Natural killer cell (primary cell): ENCODE measurements around the gene RASL10A. TPM values are rescaled to one million over a fixed set of nuclear protein-coding genes. Genes with fewer than 3 reads are reported as not detected.

Experiments
- ATAC-seq, 3 donors: fragments of 150-1000 bp in 2 of 3; fragments of 200-7000 bp in 1 of 3; cut with Tn5 transposase; 1 replicate in 1 of 3; 2 replicates in 2 of 3; pipeline ENCODE4 v1.10.0; 2021; ENCODE audit warnings: mild to moderate bottlenecking in 2 of 3, moderate library complexity in 2 of 3
- DNase-seq, 2 donors: peaks; one replicate each; pipeline versions ENCODE4 v3.0.0 to v3.0.0-alpha.2; 2013 to 2021; ENCODE audit warnings: mixed read lengths in 1 of 2
- H3K27ac ChIP-seq: one replicate; pipeline ENCODE4 v1.5.1; 2013; ENCODE audit warnings: mild to moderate bottlenecking, low read length
- H3K27me3 ChIP-seq: one replicate; pipeline ENCODE4 v1.6.1; 2013; ENCODE audit warnings: low read length; ENCODE audit not compliant: control insufficient read depth, insufficient read depth
- H3K36me3 ChIP-seq: one replicate; pipeline ENCODE4 v1.6.1; 2013; ENCODE audit warnings: low read length; ENCODE audit not compliant: control insufficient read depth, insufficient read depth
- H3K4me1 ChIP-seq: one replicate; pipeline ENCODE4 v1.6.1; 2013; ENCODE audit warnings: low read length; ENCODE audit not compliant: control insufficient read depth, insufficient read depth
- H3K4me3 ChIP-seq: one replicate; pipeline ENCODE4 v1.5.1; 2013; ENCODE audit warnings: low read length
- H3K9me3 ChIP-seq: one replicate; pipeline ENCODE4 v1.6.1; 2013; ENCODE audit warnings: low read length; ENCODE audit not compliant: control insufficient read depth, insufficient read depth
- H3K27ac Mint-ChIP-seq, 2 donors: one replicate each; pipeline ENCODE4 v1.8.0; 2022; ENCODE audit warnings: mild to moderate bottlenecking in 2 of 2, mixed read lengths in 2 of 2, moderate library complexity in 1 of 2
- H3K27me3 Mint-ChIP-seq, 2 donors: one replicate each; pipeline ENCODE4 v1.8.0; 2022; ENCODE audit warnings: low read depth in 2 of 2, mixed read lengths in 2 of 2
- H3K36me3 Mint-ChIP-seq: one replicate; pipeline ENCODE4 v1.8.0; 2022; ENCODE audit warnings: mixed read lengths
- H3K4me1 Mint-ChIP-seq, 2 donors: one replicate each; pipeline ENCODE4 v1.8.0; 2022; ENCODE audit warnings: mixed read lengths in 2 of 2
- H3K4me3 Mint-ChIP-seq: one replicate; pipeline ENCODE4 v1.8.0; 2022; ENCODE audit warnings: mild to moderate bottlenecking, moderate library complexity, mixed read lengths
- H3K9me3 Mint-ChIP-seq, 2 donors: one replicate each; pipeline ENCODE4 v1.8.0; 2022; ENCODE audit warnings: mixed read lengths in 2 of 2
- WGBS: methylation state at CpG from one replicate; pipeline ENCODE4 v1.1.7; 2013; ENCODE audit warnings: missing lambda C conversion rate; ENCODE audit not compliant: insufficient coverage; 5-methylcytosine and 5-hydroxymethylcytosine counted together
- intact Hi-C: fragments of 100-400 bp; cut with micrococcal nuclease; formaldehyde crosslinking; loops from one replicate; pipeline ENCODE4 v1.14.2; 2022
- total RNA-seq, 4 donors: library from RNA; stranded (reverse); fragments of 120-200 nt in 1 of 4; gene quantifications; one replicate each; pipeline versions ENCODE4 v1.2.3 to v1.2.4, GENCODE V29; 2013 to 2022
- TF ChIP-seq, protein P1 (sequence below): fragments of 200-600 bp; IDR thresholded peaks from one replicate; pipeline ENCODE4 v1.8.0; 2022; ENCODE audit warnings: antibody characterized with exemption

Gene RASL10A
- total RNA-seq, 3 donors from 2014 or later (not counting 1 experiment from before 2014, with no cell fraction given) = 0.20 to 0.28 TPM; not detected in 1

DNA sequence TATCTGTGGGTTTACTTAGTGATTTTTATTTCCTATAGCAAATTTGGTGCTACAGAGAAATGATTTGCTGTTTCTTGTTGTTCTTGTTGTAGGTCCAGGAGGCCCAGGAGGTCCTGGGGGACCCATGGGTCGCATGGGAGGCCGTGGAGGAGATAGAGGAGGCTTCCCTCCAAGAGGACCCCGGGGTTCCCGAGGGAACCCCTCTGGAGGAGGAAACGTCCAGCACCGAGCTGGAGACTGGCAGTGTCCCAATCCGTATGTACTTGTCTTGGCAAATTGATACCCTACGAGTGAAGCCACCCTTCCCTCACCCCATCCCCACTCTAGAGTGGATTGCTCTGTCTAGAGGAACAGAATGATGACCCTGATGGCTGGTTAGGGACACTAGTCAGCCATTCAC lies 16.9 kb downstream of the RASL10A start:
- H3K9me3 Mint-ChIP-seq = no peaks in the 10 kb centered on the region
- intact Hi-C loops = no loop called here
- peaks cover 8 to 20% of the 10 kb centered on the region in 2 donors for H3K4me1 Mint-ChIP-seq
- H3K27me3 ChIP-seq = no peaks in the 10 kb centered on the region
- H3K27ac ChIP-seq = no peak overlapping the region
- no peak overlapping the region for H3K4me3 Mint-ChIP-seq
- TF ChIP-seq, protein P1, sequence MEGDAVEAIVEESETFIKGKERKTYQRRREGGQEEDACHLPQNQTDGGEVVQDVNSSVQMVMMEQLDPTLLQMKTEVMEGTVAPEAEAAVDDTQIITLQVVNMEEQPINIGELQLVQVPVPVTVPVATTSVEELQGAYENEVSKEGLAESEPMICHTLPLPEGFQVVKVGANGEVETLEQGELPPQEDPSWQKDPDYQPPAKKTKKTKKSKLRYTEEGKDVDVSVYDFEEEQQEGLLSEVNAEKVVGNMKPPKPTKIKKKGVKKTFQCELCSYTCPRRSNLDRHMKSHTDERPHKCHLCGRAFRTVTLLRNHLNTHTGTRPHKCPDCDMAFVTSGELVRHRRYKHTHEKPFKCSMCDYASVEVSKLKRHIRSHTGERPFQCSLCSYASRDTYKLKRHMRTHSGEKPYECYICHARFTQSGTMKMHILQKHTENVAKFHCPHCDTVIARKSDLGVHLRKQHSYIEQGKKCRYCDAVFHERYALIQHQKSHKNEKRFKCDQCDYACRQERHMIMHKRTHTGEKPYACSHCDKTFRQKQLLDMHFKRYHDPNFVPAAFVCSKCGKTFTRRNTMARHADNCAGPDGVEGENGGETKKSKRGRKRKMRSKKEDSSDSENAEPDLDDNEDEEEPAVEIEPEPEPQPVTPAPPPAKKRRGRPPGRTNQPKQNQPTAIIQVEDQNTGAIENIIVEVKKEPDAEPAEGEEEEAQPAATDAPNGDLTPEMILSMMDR = no peak
- no peaks in the 10 kb centered on the region for H3K4me1 ChIP-seq
- no peaks in the 10 kb centered on the region for H3K9me3 ChIP-seq
- whole genome bisulfite sequencing = 94% methylated on average over 8 of the region's 8 CpGs
- H3K4me3 ChIP-seq = no peak overlapping the region
- peak overlapping the region; percentile 56 to 77 for H3K27ac Mint-ChIP-seq
- peak in 1 of 3 donors; percentile 10 for ATAC-seq
- H3K36me3 Mint-ChIP-seq = peaks cover 19% of the 10 kb centered on the region
- peaks cover 70% of the 10 kb centered on the region for H3K36me3 ChIP-seq
- H3K27me3 Mint-ChIP-seq = no peaks in the 10 kb centered on the region
- no peak for DNase-seq

DNA sequence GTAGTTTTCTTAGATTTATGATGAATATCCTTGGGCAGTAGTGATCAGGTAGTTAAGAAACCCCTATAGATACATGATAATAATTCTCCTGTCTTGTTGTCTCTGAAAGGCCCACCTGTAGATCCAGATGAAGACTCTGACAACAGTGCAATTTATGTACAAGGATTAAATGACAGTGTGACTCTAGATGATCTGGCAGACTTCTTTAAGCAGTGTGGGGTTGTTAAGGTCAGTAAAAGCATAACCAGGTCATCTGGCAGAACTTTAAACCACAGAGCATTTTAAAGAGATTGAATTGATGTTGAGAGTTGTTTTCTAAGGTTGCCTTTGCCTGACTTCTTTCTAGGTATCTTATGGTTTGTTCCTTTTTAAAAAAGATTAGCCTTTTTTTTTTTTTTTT lies 23.1 kb downstream of the RASL10A start:
- H3K27me3 Mint-ChIP-seq = no peaks in the 10 kb centered on the region
- no peak overlapping the region for H3K4me3 ChIP-seq
- H3K36me3 Mint-ChIP-seq = peaks cover 31% of the 10 kb centered on the region
- peak in 1 of 3 donors; percentile 7 for ATAC-seq
- intact Hi-C loops = no loop called here
- no peak for DNase-seq
- no peaks in the 10 kb centered on the region for H3K4me1 ChIP-seq
- no peaks in the 10 kb centered on the region for H3K27me3 ChIP-seq
- no peak overlapping the region for H3K27ac ChIP-seq
- TF ChIP-seq, protein P1 = no peak
- peaks cover 99% of the 10 kb centered on the region for H3K36me3 ChIP-seq
- H3K4me1 Mint-ChIP-seq = peaks cover 25 to 26% of the 10 kb centered on the region in 2 donors
- H3K4me3 Mint-ChIP-seq = no peak overlapping the region
- no peaks in the 10 kb centered on the region for H3K9me3 ChIP-seq
- no peaks in the 10 kb centered on the region for H3K9me3 Mint-ChIP-seq
- H3K27ac Mint-ChIP-seq = peak overlapping the region; percentile 38 to 58

DNA sequence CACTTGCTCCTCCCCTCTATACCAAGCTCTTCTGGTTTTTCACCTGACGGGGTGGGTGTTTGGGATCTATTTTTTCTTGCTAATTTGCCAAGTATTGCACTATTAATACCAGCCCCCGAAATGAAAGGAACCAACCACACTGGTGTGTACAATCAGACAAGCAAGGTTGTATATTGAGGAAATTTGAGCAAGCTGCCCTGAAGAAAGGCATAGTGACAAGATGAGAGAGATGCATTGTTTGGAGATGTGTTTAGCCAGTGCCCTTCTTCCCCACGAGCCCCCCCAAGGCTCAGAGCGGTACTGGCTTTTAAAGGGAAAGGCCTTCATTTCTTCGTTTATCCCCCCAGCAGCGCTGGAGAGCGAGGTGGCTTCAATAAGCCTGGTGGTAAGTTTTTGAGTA lies 24.3 kb downstream of the RASL10A start:
- Mint-ChIP-seq H3K4me1 (peaks cover 32 to 34% of the 10 kb centered on the region in 2 donors), H3K4me3 (no peak overlapping the region), H3K36me3 (peaks cover 41% of the 10 kb centered on the region), H3K27me3 (no peaks in the 10 kb centered on the region), H3K27ac (no peak overlapping the region), H3K9me3 (no peaks in the 10 kb centered on the region)
- DNase-seq (no peak), ATAC-seq (peak in 1 of 3 donors; percentile 15)
- peaks cover 94% of the 10 kb centered on the region for H3K36me3 ChIP-seq
- H3K4me3 ChIP-seq = no peak overlapping the region
- no peaks in the 10 kb centered on the region for H3K4me1 ChIP-seq
- no peaks in the 10 kb centered on the region for H3K9me3 ChIP-seq
- no peak overlapping the region for H3K27ac ChIP-seq
- TF ChIP-seq, protein P1 = no peak
- intact Hi-C loops = no loop called here
- 91% methylated on average over 6 of the region's 7 CpGs for WGBS
- no peaks in the 10 kb centered on the region for H3K27me3 ChIP-seq

DNA sequence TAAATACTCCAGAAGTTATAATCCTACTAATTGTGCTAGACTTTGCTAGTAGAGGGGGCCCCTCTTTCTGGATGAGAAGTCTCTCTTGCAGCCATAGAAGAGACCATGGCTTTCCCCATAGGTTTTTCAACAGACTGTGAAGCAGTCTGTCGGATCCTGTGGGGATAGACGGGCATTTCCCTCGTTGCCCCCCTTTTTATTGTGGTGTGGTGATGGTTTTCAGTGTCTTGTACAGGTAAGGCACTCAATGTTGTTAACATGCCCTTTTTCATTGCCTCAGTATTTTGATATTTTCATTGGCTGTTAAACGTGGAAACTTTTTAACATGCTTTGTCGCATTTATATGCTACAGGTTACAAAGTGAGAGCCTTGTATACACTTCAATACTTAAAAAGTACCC lies 25.4 kb downstream of the RASL10A start:
- H3K36me3 Mint-ChIP-seq = peaks cover 41% of the 10 kb centered on the region
- WGBS = 88% methylated on average over 5 of the region's 5 CpGs
- no peaks in the 10 kb centered on the region for H3K9me3 Mint-ChIP-seq
- H3K4me3 Mint-ChIP-seq = no peak overlapping the region
- intact Hi-C loops = no loop called here
- H3K27ac Mint-ChIP-seq = no peak overlapping the region
- H3K27me3 ChIP-seq = no peaks in the 10 kb centered on the region
- no peak overlapping the region for H3K4me3 ChIP-seq
- no peaks in the 10 kb centered on the region for H3K9me3 ChIP-seq
- TF ChIP-seq, protein P1 = no peak
- peaks cover 92% of the 10 kb centered on the region for H3K36me3 ChIP-seq
- no peak for DNase-seq
- ATAC-seq = no peak
- H3K27ac ChIP-seq = no peak overlapping the region
- H3K27me3 Mint-ChIP-seq = no peaks in the 10 kb centered on the region
- H3K4me1 ChIP-seq = no peaks in the 10 kb centered on the region
- H3K4me1 Mint-ChIP-seq = peaks cover 32 to 39% of the 10 kb centered on the region in 2 donors
